Mammary epithelial cell (primary cell): ENCODE results near the gene PRSS33.

ENCODE experiments used
- CTCF ChIP-seq, 2 donors: IDR thresholded peaks in 1 of 2; conservative IDR thresholded peaks in 1 of 2; 2 replicates each; pipeline ENCODE4 v1.5.1; 2011 to 2012; ENCODE audit warnings: inconsistent platforms in 2 of 2, low read length in 2 of 2, mild to moderate bottlenecking in 2 of 2, control low read depth in 1 of 2, low read depth in 1 of 2; ENCODE audit not compliant: insufficient read depth in 1 of 2; ENCODE audit errors: extremely low read depth in 1 of 2
- EZH2 ChIP-seq: IDR thresholded peaks from 2 replicates; pipeline ENCODE4 v1.6.1; 2012; ENCODE audit warnings: low read length, inconsistent platforms, borderline replicate concordance

- TF ChIP-seq CTCF (conservative IDR thresholded peaks at IDR 0.05 in 1 of 2, IDR thresholded peaks at IDR 0.05 in 1 of 2; ENCODE audit: extremely low read depth in 1 of 2, insufficient read depth in 1 of 2, low read depth in 1 of 2, low read length in 2 of 2) (no peak), EZH2 (no peak)
Measured at GRCh38 chr16:2774161-2774891, 13.0 kb downstream of the PRSS33 start.
